Activated CD4-positive, alpha-beta T cell treated with anti-CD3 and anti-CD28 coated beads, Interleukin-2, Interleukin-4, amounts not matched to agents 100 ng/mL and 50 ng/mL, durations not matched to agents 16 hours and 8 hours (primary cell): ENCODE data around the gene STAG1.
"Not testable (repeated sequence)": the region's sequence is repeated elsewhere in the genome, so short reads cannot be mapped to it uniquely, and the experiment has no call there.

Experiments used
- DNase-seq: peaks from one replicate; pipeline ENCODE4 v3.0.0-alpha.2; 2020; ENCODE audit warnings: low spot score

STAG1 gene

DNA sequence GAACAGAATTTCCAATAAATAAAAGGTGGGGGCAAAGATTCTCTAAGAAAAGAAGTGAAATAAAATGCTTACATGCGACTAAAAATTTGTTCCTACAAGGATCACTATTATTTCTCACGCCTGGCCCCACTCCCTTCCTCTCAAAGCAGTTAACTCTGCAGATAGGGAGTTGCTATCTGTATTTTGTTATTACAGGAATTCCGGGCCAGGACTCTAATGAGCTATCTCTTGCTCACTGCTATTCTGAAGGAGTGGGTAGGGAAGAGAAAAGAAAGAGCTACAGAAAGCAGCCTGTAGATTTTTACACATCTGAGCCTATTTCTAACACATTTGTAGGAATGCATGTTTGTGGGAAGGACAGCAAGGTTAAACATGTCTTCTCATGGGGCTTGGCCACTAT lies 361.6 kb downstream of the STAG1 start:
- DNase-seq, result no peak

DNA sequence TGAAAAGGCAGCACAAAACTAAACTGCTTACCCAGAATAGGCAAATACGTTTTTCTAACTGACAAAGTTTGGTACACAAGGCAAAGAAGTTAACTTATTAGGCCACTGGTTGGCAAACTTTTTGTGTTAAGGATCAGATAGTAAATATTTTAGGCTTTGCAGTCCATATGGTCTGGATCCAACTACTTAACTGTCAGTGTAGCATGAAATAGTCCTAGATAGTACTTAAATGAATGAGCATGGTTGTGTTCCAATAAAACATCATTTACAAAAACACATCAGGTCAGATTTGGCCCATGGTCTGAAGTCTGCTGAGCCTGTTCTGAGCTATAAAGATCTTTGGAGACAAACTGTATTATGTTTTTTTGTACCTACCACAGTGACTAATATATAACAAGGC lies 365.1 kb downstream of the STAG1 start:
- DNase-seq, result no peak

DNA sequence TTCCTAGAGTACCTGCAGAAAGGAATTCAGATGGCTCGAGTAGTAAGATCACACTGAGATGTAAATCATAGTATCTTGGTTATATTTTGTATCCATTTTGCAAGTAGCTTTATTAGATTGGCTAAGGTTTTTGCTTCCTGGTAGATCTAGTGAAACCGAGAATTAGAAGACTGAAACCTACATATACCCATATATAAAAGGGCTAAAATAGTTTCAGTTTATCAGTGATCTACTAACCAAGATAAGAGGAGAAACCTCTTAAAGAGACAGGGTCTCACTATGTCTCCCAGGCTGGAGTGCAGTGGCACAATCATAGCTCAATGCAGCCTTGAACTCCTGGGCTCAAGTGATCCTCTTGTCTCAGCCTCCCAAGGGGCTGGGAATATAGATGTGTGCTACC lies 366.7 kb downstream of the STAG1 start:
- DNase-seq, result peak; percentile 10

DNA sequence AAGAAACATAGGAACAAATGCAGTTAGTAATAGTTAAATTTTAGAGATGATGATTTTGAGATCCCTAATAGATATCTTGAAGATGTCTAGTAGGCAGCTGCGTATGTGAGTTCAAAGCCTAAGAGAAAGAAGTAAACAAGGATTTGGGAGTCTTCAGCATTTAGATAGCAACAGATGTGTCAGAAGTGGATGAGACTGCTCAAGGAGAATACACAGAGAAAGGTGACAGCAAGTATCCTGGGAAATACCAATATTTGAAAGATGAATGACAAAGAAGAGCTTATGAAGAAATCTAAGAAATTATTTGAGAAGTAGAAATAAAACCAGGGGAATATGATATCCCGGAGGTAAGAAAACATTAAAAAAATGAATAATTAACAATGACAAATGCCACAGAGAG lies 371.1 kb downstream of the STAG1 start:
- DNase-seq, result no peak

DNA sequence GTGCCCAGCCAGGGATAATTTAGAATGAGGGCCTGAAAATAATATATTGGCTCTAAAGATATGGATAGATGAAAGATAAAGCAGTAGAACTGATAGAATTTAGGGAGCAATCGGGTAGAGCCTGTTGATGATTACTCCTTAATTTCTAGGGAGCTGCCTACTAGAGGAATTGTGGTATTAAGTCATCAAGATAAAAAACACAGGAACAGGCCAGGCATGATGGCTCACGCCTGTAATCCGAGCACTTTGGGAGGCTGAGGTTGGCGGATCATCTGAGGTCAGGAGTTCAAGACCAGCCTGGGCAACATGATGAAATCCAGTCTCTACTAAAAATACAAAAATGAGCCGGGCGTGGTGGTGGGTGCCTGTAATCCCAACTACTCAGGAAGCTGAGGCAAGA lies 371.6 kb downstream of the STAG1 start:
- no peak for DNase-seq

DNA sequence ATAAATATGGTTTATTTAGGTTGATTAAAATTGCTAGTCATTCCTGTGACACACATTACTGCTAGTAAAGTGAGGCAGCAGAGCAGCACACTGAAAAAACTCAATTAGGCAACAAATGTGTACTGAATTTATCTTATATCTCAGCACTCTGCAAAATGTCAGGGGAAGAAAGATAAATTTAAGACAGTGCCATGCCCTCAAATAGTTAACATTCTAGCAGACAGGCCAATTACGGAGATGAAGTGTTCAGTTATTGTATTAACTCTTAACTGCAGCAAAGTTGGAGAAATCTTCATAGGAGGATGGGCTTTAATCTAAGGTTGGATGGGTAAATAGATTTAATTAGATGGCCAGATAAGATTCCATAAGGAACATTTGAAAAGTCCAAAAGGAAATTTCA lies 374.2 kb downstream of the STAG1 start:
- DNase-seq, result no peak

DNA sequence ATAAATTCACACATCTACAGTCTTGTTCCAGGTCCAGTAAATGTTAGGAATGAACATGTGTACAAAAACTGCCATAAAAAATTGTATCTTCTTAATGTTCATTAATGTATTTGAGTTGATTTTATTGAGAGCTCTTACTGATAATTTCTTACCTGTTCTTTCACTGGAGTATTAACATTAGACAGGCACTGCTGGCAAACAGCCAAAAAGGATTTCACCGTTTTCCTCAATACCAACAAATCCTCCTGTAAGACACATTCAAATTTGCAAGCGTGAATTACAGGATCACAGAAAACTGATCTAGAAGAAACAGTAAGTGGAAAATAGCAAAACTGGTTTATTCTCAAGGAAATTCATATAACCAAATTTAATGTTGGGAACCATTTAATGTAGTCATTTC lies 374.7 kb downstream of the STAG1 start:
- DNase-seq, result no peak

DNA sequence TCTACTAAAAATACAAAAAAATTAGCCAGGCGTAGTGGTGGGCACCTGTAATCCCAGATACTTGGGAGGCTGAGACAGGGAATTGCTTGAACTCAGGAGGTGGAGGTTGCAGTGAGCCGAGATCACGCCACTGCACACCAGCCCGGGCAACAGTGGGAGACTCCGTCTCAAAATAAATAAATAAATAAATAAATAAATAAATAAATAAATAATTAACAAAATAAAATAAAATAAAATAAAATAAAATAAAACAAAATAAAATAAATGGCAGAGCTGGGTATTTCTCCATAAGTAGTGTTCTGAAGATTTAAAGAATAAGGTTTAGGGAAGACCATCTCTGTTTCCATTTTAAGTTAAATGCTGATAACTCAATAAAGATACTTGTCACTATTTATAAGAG lies 376.4 kb downstream of the STAG1 start:
- DNase-seq, result not testable (repeated sequence)

DNA sequence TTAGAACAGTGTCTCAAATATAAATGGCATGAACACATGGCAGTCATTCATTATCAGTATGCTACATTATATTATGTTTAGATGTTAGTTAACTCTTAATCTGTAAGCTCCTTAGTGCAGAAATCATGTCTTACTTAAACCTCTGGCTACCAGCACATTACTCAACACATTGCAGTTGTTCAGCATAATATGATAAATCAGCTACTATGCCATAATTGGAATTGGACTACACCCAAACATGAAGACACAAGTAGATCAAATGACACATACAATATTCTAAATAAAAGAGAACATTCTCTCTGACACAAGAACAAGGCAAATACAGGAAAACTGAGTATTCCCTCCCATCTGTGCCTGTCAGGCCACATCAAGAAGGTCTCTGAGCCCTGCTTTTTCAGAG lies 385.9 kb downstream of the STAG1 start:
- DNase-seq, result no peak

DNA sequence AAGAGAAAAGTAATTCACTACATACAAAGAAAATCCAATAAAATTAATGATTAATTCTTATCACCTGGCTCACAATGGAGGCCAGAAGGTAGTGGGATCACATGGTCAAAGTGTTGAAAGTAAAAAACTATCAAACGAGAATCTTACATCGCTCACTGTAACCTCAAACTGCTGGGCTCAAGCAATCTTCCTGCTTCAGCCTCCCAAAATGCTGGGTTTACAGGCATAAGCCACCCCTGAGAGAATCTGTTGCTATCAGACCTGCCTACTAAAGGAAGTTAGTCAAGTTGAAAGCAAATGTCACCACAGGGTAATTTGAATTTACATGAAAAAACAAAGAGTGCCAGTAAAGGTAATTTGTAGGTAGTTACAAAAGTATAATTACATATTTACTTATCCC lies 398.7 kb downstream of the STAG1 start:
- DNase-seq, result peak; percentile 71

DNA sequence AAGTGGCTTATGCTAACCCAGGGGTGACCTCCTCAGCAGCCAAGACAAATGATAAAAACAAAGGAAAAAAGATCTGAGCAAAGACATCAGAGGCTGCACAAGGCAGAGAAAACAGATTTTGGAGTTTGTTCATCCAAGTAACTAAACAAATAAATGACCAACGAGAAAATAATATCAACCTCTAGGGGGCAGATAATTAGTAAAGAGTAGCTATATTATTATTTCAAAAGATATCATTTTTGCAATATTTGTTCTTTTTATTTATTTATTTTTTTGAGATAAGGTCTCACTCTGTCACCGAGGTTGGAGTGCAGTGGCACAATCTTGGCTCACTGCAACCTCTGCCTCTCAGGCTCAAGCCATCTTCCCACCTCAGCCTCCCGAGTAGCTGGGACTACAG lies 400.3 kb downstream of the STAG1 start:
- no peak for DNase-seq

DNA sequence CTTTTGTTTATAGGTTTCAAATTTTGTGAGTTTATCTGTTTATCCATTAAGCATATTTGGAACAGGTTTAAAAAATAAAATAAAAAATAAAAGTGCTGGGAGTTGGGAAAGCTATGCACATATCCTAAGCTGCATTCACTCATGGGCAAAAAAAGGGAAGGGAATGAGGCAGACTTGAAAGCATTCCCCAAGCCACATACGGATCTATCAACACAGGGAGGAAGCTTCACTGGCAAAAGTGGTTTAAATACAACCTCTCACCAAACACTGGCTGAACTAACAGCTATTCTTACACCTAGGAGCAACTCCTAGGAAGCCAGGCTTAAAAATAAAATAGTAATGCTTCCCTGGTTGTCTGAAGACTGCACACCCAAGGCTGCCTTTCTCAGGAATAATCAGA lies 400.8 kb downstream of the STAG1 start:
- DNase-seq, result no peak

DNA sequence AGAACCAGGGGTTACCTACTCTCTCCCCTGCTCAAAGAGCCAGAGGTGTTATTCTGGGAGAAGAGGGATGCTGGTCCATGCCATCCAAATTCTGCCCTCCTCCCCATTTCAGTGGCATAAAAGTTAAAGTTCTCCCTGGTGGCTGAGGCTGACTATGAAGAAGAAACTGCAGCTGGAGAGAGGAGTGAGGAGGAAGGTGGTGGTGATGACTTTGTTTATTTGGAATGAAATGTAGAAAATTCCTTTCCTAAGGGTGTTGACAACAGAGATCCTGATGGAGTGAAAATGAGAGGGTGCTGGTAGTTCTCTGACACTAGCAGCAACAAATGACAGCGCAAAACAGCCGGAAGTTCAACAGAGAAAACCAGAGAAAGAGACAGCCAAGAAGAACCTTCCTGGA lies 401.6 kb downstream of the STAG1 start:
- no peak for DNase-seq

DNA sequence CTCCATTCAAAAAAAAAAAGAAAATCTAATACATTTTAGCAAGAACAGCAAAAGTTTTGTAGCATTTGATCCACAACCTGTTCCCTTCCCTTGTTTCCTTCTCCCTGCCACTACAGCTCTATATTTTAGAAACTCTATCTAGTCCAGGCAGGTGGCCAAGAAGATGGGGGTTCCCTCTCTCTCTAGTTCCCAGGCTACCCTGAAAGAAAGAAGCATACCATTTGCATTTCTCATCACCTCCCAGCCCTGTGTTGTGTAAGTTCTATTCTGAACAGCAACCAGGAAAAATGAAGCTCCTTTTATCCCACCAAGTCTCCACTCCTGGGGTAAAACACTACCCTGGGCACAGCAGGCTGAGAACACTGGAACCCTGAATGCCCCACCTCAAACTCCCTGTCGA lies 402.0 kb downstream of the STAG1 start:
- no peak for DNase-seq

DNA sequence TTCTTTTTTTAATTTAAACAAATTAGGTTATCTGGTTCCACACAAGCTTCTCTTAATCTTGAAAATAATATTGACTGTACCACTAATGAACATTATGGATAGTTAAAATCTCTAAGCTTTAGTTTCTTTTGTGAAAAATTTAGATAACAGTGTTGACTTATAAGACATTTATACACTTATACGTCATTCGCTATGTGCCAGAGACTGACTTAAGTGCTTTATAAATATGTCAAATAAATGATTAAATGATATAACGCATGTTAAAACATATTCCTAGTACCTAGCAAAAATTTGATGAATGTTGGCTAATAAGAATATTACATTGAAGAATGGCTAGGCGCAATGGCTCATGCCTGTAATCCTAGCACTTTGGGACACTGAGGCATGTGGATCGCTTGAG lies 405.7 kb downstream of the STAG1 start:
- no peak for DNase-seq

DNA sequence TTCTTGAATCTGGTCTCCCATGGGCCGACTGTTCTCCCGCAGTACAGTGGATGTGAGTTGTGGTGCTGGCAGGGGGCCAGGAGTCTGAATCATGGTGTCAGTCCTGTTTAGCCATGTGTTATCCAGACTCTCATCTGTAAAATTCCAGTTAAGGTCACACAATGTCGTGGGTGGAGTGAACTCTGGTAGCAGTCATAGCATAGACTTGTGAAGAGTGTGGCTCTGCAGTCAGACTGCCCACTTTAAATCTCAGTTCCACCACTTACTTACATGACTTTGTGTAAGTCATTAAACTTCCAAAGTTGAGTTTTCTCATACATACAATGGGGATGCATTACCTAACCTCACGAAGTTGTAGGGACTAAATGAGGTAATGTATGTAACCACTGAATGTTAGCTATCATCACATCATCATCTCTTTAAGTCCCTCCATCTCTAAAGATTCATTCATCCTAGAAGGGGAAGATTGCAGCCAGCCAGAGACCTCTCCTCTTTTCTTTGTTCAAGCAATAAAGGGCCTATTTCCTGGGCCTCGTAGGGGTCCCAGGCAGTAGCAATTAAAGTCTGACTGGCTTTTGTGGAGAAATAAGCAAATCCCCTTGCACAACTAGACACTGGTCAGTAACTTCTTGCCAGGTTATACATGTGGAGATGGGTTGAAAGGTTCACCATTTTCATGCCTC lies 408.2 kb downstream of the STAG1 start:
- DNase-seq, result no peak

DNA sequence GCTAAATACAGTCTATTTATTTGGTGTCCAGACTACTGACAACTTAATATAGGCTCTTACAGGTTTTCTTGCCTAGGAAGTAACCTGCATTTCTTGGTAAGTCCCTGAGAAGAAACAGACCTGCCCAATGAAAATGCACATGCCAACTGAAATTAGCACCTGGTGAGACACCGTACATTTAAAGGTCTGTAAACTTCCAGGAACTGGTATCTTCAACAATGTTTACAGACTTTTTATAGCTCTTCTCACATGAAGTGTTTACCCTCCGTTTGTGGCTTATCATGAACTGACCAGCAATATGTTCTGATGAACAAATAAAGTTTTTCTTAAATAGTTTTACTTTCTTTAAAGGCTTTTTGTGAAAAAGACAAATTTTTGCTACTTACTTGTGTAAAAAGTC lies 408.7 kb downstream of the STAG1 start:
- no peak for DNase-seq

DNA sequence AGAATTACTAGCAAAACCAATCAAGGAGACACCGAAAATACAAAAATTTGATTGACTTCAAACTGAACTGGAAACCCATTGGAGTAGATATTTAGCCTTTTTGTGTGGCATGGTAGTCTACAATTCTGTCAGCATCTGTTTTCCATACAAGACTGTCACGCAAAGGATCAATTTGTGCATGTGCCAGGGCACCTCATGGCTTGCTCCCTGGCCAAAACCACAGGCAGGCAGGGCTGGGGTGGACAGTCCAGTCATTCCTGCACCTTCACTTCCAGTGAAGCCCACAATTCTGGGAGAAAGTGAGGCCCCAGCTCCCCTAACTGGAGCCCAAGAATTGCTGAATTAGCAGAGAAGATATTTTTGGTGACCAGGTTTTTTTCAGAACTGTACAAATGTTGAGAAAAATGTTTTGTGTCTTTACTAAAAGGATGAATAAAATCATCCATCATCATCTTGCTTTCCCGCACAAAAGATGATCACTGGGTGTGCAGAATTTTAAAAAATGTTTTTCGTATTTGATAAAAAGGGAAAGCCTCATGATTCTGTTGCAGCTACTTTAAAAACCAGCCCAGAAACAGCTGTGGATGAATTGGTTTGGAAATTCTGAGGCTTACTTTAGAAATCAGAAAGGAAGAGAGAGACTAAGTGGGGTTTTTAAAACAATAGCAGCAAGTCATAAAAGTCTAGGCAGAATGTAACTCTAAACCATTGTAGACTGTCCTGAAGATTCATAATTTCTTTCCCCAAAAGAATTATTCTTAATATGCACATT lies 415.7 kb downstream of the STAG1 start:
- DNase-seq, result no peak

DNA sequence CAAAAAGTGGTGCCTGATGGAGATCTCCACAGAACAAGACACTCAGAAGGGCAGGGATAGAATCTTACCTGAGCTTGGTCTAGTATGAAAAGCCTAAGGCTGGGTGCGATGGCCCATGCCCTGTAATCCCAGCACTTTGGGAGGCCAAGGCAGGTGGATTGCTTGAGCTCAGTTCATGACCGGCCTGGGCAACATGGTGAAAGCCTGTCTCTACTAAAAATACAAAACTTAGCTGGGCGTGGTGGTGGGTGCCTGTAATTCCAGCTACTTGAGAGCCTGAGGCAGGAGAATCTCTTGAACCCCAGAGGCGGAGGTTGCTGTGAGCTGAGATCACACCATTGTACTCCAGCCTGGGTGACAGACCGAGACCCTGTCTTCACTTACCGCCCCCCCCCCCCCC lies 417.5 kb downstream of the STAG1 start:
- not testable (repeated sequence) for DNase-seq

DNA sequence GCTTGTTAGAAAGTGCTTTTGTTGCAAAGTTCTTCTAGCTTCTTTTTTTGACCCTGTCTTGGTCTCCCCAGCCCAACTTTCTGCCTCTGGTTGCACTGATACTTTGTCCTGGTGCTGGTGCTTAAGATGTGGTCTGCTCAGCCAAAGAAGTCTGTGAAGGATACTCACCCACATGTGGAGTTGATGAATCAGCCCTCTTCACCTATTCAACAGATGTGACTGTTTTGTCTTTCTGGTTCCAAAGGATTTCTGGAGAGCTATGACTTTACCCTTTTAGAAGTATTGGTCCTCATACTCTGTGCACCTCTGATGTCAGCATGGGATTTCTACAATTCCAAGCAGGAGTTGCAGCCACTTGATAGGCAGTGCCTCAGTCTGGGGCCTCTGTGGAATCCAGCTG lies 418.0 kb downstream of the STAG1 start:
- DNase-seq, result no peak

DNA sequence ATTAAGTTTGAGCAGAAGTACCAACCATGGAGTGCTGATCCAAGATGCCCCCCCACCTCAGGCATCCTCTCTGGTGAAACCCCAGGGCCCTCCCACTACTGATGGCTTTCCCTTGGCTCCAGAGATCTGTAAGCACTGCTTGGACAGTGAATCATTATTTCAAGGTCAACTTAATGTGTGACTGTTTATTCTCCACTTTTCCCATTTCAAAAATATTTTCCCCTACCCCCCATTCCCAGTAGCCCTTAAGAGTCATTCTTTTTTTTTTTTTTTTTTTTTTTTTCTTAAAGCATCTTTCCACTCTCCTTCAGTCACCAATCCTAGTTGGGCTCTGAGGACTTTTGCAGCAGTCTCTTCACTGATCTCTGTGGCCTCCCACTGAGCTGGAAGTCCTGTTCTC lies 419.4 kb downstream of the STAG1 start:
- DNase-seq, result no peak

DNA sequence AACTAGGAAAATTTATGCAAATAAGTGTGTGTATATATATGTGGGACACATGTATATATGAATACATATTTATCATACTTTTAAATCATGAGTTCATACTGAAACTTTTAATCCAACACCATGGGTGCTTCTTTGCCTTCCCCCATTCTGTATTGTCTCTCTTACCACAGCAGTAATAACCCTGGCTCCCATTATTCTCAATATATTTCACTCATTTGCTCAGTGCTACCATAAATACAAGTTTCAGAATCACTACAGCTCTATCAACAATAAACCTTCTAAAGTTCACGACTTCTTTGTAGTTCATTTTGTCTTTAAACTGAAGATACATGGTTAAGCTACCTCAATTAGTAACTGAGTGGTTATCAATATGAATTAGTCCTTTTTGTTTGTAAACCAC lies 419.9 kb downstream of the STAG1 start:
- no peak for DNase-seq

DNA sequence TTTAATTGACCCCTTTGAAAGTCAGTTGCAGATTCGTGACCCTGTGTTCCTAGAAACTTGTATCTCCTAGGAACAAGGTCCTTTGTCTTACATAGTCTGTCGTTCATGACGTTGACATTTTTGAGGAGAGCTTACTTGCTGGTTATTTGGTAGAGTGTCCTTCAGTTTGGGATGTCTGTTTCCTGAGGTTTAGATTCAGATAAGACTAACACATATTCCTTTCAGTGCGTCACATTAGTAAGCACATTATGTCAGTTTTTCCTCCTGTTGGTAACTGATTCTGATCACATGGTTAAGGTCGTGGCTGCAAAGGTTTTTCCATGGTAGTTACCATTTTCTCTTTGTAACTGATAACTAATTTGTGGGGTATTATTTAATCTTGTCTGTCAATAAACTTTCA lies 421.3 kb downstream of the STAG1 start:
- no peak for DNase-seq

DNA sequence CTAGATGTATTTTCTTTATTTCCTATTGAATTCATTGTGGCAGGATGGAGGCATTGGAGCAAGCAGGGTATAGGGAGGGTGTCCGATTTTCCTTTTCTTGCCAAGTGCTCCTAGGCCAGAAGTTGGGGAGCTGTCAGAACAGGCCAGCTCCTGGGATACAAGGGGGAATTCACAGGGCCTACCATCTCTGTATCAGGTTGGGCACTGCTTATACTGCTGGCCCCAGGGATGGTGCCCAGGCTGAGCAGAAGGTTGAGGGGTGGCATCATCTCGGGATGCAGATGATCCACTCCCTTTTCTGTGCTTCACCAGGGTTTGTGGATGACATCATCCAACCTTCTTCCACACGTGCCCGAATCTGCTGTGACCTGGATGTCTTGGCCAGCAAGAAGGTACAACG lies 422.6 kb downstream of the STAG1 start:
- DNase-seq, result no peak
